Left colon (tissue), 2 donors: ENCODE measurements around the gene KIR3DL3. TPM values are rescaled to one million over a fixed set of nuclear protein-coding genes. Genes with fewer than 3 reads are reported as not detected.
"Not testable (repeated sequence)": the region's sequence is repeated elsewhere in the genome, so short reads cannot be mapped to it uniquely, and the experiment has no call there.

Experiments
- ATAC-seq: fragments of 200-7000 bp; cut with Tn5 transposase; one replicate; pipeline ENCODE4 v1.9.1; 2020; ENCODE audit warnings: mild to moderate bottlenecking, moderate library complexity
- DNase-seq, 2 donors: peaks; one replicate each; pipeline ENCODE4 v3.0.0-alpha.2; 2020
- intact Hi-C, 2 donors: fragments of 100-400 bp; cut with DNase I in 1 of 2; cut with micrococcal nuclease in 1 of 2; formaldehyde crosslinking; loops; one replicate each; pipeline versions ENCODE4 v1.11.2 to v1.14.0; 2022; cut with DNase I, micrococcal nuclease
- long read RNA-seq: library from polyadenylated mRNA; unstranded; transcript quantifications from one replicate; pipeline ENCODE4 v2.0.0, GENCODE V29; 2021
- total RNA-seq, 2 donors: library from RNA; stranded (reverse); fragmentation: NEBNext Ultra II Directional; extraction: Animal tissue kit (Norgen Biotek cat#: 25700); gene quantifications; one replicate each; pipeline ENCODE4 v1.2.1, GENCODE V29; 2021
- donor health status: DM: no; HTN: no; CAD: no.
- donor health status: DM: yes; HTN: yes; CAD: no.

KIR3DL3 gene
- total RNA-seq, result not detected
- long read RNA-seq, result 0 reads

DNA sequence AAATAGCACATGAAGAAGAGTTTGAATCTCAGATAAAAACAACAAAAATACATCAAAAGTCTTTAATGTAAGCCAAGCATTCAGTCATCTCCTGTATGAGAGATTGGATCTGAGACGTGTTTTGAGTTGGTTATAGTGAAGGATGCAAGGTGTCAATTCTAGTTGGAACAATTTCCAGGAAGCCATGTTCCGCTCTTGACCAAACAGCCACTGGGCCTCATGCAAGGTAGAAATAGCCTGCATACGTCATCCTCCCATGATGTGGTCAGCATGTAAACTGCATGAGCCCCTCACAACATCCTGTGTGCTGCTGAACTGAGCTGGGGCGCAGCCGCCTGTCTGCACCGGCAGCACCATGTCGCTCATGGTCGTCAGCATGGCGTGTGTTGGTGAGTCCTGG, at the start of gene KIR3DL3:
TSS of gene KIR3DL3 (plus strand) at position 301 of the 400 bp plus-strand sequence. CDS start at position 356, 55 bp downstream.
- intact Hi-C loops, result no loop called here
- DNase-seq, result no peak
- no peak for ATAC-seq

DNA sequence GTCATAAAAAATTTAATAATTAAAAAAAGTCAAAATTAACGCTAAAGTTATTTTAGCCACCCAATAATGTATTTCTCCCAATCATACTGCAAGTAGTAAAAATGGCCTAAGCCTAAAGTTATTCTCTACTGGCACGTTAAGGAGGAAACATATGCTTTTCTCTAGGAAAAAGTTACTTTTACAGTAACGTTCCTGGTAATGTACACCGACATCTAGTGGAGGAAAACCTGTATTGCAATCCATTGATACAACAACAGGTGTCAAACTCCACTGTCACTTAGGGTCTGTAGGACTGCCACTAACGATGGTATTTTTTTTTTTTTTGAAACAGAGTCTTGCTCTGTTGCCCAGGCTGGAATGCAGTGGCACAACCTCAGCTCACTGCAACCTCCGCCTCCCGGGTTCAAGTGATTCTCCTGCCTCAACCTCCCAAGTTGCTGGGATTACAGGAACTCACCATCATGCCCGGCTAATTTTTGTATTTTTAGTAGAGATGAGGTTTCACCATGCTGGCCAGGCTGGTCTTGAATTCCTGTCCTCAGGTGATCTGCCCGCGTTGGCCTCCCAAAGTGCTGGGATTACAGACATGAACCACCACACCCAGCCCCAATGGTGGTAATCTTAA, 47.9 kb upstream of the KIR3DL3 start:
- DNase-seq, ATAC-seq: not testable (repeated sequence)
- intact Hi-C loops, result loop anchor here in 1 of 2 donors (10.0 kb wide), 1 partner anchor 192 kb away; no protein-coding TSS in a partner anchor

DNA sequence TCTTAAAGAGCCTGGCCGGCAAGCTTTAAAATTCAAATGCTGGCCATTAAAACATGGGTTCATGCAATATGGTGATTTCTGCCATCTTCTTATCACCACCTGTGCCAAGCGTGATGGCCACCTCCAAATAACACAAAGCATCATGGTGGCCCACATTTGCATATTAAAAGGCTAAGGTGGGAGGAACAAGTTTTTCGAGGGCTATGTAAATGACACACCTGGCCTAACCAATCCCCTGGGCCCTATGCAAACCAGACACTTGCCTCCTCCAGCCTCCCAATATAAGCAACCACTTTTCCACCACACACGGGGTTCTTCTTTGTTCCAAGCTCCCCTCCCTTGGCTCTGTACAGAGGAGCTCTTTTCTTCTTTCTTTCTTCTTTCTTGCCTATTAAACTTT, 47.0 kb upstream of the KIR3DL3 start:
- intact Hi-C loops, result loop anchor here in 1 of 2 donors (10.0 kb wide), 1 partner anchor 192 kb away; no protein-coding TSS in a partner anchor
- ATAC-seq (no peak), DNase-seq (no peak)

DNA sequence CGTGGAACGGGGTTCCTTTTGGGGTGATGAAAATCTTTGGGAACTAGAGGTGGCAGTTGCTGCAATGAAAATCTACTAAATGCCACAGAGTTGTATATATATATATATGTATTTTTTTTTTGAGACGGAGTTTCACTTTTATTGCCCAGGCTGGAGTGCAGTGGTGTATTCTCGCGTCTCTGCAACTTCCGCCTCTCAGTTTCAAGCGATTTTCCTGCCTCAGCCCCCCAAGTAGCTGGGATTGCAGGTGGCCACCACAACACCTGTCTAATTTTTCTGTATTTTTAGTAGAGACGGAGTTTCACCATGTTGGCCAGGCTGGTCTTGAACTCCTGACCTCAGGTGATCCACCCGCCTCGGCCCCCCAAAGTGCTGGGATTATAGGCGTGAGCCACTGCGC, 42.6 kb upstream of the KIR3DL3 start:
- ATAC-seq, DNase-seq, intact Hi-C loops: not testable (repeated sequence)

DNA sequence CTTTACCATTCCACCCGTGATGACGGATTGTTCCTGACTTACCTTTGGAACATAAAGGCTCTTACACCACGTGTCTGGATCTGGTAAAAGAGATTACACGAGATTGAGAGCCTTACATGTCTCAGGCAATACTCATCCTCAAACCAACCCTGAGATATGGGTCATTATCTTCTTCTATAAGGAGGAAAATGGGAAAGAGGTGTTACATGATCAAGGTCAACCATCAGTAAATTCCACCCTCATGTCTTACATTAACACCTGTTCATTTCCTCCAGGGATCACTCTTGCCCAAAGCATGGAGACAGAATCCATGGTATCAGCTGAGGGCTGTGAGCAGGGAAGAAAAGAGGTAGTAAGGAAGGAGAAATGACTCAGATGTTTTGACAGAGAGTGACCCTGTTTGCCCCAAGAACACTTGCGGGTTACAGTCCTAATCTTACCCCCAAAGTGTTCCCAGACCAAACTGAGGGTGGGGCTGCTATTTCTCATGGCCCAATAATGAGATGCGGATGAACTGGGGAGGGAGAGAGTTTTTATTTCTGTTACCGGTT, 41.9 kb upstream of the KIR3DL3 start:
- intact Hi-C loops, result no loop called here
- ATAC-seq (no peak), DNase-seq (no peak)

DNA sequence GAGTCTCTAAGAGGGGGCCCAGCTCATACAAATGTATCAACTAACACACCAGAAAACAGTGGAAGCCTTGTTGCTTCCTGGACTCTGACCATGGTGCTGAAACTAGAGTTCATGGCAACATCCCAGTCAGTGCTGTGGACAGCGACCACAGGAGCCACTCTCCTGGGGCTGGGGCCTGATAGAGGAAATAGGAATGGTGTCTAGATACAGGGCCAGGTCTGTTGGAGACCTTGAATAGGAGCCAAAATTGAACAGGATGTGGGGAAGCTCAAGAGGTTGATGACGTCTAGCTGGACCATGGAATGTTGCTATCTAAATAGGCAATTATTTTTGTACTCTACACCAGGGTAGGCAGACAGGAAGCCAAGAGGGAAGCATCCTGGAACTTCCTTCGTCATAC, 39.7 kb upstream of the KIR3DL3 start:
- no peak for DNase-seq
- intact Hi-C loops, result no loop called here
- no peak for ATAC-seq

DNA sequence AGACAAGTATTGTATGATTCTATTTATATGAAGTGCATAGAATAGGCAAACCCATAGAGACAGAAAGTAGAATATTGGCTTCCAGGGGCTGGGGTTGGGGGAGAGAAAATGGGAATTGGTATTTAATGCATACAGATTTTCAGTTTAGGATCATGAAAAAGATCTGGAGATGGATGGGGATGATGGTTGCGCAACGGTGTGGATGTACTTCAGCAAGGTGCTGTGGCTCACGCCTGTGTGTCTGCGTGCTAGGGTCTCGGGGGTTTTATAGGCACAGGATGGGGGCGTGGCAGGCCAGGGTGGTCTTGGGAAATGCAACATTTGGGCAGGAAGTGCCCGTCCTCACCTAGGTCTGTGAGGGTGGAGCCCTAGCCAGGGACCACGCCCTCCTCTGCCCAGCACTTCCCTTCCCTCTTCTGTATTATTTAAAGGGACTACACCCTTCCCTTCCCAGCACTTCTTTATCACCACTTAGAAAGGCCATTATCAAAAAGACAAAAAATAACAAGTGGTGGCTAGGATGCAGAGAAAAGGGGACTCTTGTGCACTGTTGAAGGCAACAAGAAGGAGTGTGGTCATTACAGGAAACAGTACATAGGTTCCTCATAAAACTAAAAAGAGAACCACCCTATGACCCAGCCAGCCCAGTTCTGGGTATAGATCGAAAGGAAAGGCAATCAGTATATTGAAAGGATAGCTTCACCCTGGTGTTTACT, 32.5 kb upstream of the KIR3DL3 start:
- DNase-seq (no peak), ATAC-seq (no peak)
- intact Hi-C loops, result no loop called here

DNA sequence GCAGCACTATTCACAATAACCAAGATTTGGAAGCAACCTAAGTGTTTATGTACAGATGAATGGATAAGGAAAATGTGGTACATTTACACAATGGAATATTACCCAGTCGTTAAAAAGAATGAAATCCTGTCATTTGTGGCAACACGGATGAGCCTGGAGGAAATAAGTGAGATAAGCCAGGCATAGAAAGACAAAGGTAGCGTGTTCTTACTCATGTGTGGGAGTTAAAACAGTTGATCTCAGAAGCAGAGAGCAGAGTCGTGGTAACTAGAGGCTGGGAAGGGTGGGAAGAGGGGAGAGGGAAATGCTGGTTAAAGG, 32.0 kb upstream of the KIR3DL3 start:
- ATAC-seq, result no peak
- intact Hi-C loops, result no loop called here
- DNase-seq, result no peak

DNA sequence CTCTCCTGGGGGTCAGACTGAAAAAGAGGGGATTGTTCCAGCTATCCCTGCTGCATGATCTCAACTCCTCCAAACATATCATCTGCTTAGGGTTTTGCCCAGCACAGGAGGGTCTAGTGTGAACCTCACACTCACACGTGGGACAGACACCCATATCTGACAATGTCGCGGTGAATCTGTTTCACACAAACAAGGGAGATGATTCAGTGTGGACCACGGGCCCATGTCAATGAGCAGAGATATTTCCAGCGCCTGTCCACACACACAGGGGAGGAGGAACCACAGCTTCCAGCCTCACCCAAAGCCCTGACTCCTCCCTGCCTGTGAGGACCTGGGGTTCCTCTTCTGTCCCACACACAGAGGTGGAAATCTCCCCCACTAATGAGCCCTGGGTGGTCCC, 29.6 kb upstream of the KIR3DL3 start:
- intact Hi-C loops, result no loop called here
- ATAC-seq, result no peak
- no peak for DNase-seq

DNA sequence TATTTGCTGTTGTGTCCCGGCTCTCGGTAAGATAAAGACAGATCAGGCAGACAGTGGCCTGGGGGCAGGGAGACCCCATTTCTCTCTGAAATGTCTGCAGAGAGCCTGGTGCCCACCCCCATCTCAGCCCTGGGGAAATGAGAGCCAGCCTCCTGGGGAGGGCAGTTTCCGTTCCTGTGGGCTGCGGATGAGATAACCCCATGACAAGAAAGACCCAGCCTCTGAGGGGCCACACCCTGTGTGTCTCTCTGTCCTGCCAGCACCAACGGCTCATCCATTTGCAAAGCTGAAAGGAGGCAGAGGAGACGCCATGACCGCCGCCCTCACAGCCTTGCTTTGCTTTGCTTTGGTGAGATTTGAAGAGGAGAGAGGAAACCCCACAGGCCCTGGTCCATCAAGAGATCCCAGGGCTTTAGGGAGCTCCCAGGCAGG, 28.1 kb upstream of the KIR3DL3 start:
- ATAC-seq (no peak), DNase-seq (no peak)
- intact Hi-C loops, result no loop called here

DNA sequence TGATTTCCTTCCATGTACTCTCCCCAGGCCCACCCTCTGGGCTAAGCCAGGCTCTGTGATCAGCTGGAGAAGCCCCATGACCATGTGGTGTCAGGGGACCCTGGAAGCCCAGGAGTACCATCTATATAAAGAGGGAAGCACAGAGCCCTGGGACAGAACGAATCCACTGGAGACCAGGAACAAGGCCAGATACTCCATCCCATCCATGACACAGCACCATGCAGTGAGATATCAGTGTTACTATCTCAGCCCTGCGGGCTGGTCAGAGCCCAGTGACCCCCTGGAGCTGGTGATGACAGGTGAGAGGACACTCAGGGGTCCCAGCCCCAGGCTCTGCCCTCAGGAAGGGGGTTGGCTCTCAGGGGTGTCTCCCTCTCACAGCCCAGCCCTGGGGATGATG, 27.5 kb upstream of the KIR3DL3 start:
- ATAC-seq, result no peak

DNA sequence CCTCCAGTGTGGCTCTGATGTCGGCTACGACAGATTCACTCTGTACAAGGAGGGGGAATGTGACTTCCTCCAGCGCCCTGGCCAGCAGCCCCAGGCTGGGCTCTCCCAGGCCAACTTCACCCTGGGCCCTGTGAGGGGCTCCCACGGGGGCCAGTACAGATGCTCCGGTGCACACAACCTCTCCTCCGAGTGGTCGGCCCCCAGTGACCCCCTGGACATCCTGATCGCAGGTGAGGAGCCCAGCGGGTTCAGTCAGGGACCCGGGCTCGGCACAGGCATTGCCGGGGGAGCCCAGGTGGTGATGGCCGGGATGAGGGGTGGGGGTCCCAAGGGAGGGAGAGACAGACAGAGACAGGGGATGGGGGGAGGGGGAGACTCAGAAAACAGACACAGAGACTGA, 26.5 kb upstream of the KIR3DL3 start:
- DNase-seq, intact Hi-C loops, ATAC-seq: not testable (repeated sequence)

More for the DNA sequence above, 27.5 kb upstream of the KIR3DL3 start:
- DNase-seq, result no peak
- intact Hi-C loops, result no loop called here

DNA sequence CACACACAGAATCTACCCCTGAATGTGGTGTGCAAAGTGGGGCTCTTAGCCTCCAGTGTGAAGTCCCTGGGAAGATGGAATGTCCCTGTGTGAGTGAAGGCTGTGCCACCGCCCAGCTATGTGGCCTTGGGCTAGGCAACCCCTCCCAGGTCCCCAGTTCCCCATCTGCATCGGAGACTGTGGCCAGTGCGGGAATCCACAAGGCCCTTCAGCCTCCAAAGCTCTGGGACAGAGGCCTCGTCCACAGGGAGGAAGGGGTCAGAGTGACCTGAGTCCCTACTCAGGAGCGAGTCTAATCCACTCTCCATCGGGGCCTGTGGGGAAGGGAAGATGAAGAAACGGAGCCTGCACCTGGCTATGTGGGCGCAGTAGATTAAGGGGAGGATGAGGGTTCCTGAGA, 19.3 kb upstream of the KIR3DL3 start:
- DNase-seq (no peak), ATAC-seq (no peak)
- intact Hi-C loops, result no loop called here

DNA sequence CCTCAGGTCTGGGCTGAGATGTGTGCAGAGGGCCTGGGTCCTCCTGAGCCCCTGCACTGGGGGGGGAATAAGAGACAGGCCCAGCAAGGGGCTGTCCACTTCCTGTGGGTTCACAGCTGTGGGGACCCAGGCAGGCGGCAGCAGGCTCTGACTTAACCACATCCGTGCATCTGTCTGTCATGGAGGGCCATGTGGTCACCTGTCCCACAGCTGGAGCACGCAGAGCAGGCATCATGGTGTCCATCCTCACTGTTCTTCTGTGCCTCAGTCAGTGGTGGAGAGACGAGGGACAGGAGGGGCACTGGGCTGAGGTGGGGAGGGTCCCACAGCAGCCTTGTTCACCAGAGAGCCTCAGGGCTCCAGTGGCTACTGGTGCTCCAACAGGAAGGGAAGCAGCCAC, 16.3 kb upstream of the KIR3DL3 start:
- DNase-seq (peak in 1 of 2 donors; percentile 8), ATAC-seq (peak; percentile 28)
- intact Hi-C loops, result no loop called here

DNA sequence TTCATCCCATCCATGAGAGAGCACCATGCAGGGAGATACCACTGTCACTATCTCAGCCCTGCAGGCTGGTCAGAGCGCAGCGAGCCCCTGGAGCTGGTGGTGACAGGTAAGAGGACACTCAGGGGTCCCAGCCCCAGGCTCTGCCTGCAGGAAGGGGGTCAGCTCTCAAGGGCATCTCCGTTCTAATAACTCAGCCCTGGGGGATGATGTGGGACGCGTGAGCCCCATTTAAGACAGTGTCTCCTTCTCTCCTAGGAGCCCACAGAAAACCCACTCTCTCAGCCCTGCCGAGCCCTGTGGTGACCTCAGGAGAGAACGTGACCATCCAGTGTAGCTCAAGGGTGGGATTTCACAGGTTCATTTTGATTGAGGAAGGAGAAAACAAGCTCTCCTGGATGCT, 15.5 kb upstream of the KIR3DL3 start:
- ATAC-seq (no peak), DNase-seq (no peak)
- intact Hi-C loops, result no loop called here

DNA sequence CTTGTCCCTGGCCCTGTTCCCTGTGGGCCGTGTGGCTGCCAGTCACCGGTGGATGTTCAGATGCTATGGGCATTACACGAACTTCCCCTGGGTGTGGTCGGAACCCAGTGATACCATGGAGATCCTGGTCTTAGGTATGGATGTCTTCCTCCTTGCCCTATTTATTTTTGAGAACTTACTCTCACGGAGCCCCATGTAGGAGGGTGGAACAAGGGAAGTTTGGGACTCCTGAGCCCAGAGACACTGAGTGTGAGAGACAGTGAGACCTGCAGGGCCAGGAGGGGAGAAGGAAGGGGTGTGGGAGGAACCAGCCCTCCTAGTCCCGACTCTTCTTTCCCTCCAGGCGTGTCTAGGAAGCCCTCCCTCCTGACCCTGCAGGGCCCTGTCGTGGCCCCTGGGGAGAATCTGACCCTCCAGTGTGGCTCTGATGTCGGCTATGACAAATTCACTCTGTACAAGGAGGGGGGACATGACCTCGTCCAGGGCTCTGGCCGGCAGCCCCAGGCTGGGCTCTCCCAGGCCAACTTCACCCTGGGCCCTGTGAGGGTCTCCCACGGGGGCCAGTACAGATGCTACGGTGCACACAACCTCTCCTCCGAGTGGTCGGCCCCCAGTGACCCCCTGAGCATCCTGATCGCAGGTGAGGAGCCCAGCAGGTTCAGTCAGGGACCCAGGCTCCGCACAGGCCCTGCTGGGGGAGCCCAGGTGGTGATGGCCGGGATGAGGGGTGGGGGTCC, 14.9 kb upstream of the KIR3DL3 start:
- no peak for ATAC-seq
- intact Hi-C loops, result no loop called here
- no peak for DNase-seq

DNA sequence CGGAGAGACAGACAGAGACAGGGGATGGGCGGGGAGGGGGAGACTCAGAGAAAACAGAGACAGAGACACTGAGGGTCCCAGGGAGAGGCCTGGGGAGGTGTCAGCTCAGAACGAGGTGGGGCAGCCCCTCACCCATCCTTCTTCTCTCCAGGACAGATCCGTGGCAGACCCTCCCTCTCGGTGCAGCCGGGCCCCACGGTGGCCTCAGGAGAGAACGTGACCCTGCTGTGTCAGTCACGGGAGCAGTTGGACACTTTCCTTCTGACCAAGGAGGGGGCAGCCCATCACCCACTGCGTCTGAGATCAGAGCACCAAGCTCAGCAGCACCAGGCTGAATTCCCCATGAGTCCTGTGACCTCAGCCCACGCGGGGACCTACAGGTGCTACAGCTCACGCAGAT, 14.3 kb upstream of the KIR3DL3 start:
- intact Hi-C loops, ATAC-seq, DNase-seq: not testable (repeated sequence)

DNA sequence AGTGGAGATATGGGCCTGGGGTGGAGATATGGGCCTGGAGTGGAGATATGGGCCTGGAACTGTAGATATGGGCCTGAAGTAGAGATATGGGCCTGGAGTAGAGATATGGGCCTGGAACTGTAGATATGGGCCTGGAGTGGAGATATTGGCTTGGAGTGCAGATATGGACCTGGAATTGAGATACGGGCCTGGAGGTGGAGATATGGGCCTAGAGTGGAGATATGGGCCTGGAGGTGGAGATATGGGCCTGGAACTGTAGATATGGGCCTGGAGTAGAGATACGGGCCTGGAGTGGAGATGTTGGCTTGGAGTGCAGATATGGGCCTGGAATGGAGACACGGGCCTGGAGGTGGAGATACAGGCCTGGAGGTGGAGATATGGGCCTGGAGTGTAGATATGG, 402 bp downstream of the KIR3DL3 start:
- intact Hi-C loops, result no loop called here

DNA sequence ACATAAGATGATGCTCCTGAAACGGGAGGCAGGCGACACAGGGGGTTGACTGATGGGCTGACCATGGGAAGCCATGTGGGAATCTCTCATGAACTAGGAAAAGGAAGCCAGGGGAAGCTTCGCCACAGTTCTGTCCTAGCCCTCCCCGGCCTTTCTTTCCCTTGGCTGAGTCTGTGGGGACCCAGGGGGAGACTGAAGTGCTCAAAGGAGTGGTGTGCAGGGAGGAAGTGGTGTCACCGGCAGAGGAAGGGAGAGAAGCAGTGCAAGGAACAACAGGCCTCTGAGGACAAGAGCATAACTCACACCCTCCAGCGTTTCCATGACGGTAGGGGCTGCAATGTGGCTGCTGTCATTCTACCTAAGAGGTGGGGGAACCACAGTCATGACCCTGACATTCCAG, 1.1 kb downstream of the KIR3DL3 start:
- ATAC-seq (no peak), DNase-seq (no peak)
- intact Hi-C loops, result no loop called here

More for the DNA sequence above, 402 bp downstream of the KIR3DL3 start:
- ATAC-seq (no peak), DNase-seq (no peak)

DNA sequence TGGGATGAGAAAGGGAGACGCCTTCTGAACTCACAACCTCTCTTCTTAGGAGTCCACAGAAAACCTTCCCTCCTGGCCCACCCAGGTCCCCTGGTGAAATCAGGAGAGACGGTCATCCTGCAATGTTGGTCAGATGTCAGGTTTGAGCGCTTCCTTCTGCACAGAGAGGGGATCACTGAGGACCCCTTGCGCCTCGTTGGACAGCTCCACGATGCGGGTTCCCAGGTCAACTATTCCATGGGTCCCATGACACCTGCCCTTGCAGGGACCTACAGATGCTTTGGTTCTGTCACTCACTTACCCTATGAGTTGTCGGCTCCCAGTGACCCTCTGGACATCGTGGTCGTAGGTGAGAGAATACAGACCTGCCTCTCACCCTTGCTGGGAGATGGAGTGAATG, 3.3 kb downstream of the KIR3DL3 start:
- ATAC-seq (no peak), DNase-seq (no peak)

More for the DNA sequence above, 3.3 kb downstream of the KIR3DL3 start:
- intact Hi-C loops, result no loop called here
